Esophagus (tissue), 2 donors: Measurements from ENCODE around the gene HOXA3. TPM values are rescaled to one million over a fixed set of nuclear protein-coding genes. Genes with fewer than 3 reads are reported as not detected.

Experiments used
- H3K27ac ChIP-seq, 2 donors: one replicate each; pipeline ENCODE4 v1.5.1; 2013; ENCODE audit warnings: low read depth in 2 of 2, mild to moderate bottlenecking in 2 of 2, inconsistent platforms in 1 of 2, low read length in 1 of 2, moderate library complexity in 1 of 2
- H3K27me3 ChIP-seq, 2 donors: one replicate each; pipeline ENCODE4 v1.6.1; 2013; ENCODE audit warnings: low read length in 2 of 2, control low read depth in 1 of 2, mild to moderate bottlenecking in 1 of 2; ENCODE audit not compliant: insufficient read depth in 2 of 2, control insufficient read depth in 1 of 2
- H3K36me3 ChIP-seq, 2 donors: one replicate each; pipeline ENCODE4 v1.6.1; 2013; ENCODE audit warnings: low read length in 1 of 2; ENCODE audit not compliant: control insufficient read depth in 2 of 2, insufficient read depth in 2 of 2
- H3K4me1 ChIP-seq, 2 donors: one replicate each; pipeline ENCODE4 v1.6.1; 2013; ENCODE audit warnings: low read length in 1 of 2; ENCODE audit not compliant: control insufficient read depth in 2 of 2, insufficient read depth in 2 of 2
- H3K4me3 ChIP-seq, 2 donors: one replicate each; pipeline ENCODE4 v1.5.1; 2013; ENCODE audit warnings: low read length in 2 of 2, mild to moderate bottlenecking in 2 of 2, low read depth in 1 of 2, moderate library complexity in 1 of 2
- H3K9me3 ChIP-seq, 2 donors: one replicate each; pipeline ENCODE4 v1.6.1; 2013; ENCODE audit warnings: mild to moderate bottlenecking in 2 of 2, low read depth in 1 of 2, low read length in 1 of 2, moderate library complexity in 1 of 2; ENCODE audit not compliant: control insufficient read depth in 2 of 2, insufficient read depth in 1 of 2
- WGBS, 2 donors: extraction: QIAGEN DNeasy Blood & Tissue Kit; methylation state at CpG; one replicate each; pipeline ENCODE4 v1.1.7; 2013; 5-methylcytosine and 5-hydroxymethylcytosine counted together
- polyA plus RNA-seq, 2 donors: library from polyadenylated mRNA; stranded (reverse); fragments of 200-250 nt; gene quantifications; one replicate each; pipeline ENCODE4 v1.2.3, GENCODE V29; 2013
- donor health status: healthy with polysubstance abuse.
- donor health status: Bipolar disorder and iron deficiency.

HOXA3 gene
- polyA plus RNA-seq, 2 donors: 3.3 to 4.3 TPM

GRCh38 chr7:27172315-27172774 is 20.0 kb upstream of the HOXA3 start:
- peak overlapping the region in 1 of 2 donors; percentile 54 for H3K4me3 ChIP-seq
- peaks cover 2 to 5% of the 10 kb centered on the region in 2 donors for H3K4me1 ChIP-seq
- peaks cover 12 to 61% of the 10 kb centered on the region in 2 donors for H3K27me3 ChIP-seq
- no peaks in the 10 kb centered on the region for H3K36me3 ChIP-seq
- 9 to 13% methylated on average over 10 of the region's 10 CpGs for WGBS, 2 donors
- no peak overlapping the region for H3K27ac ChIP-seq
- peaks cover 0 to 4% of the 10 kb centered on the region in 2 donors for H3K9me3 ChIP-seq

- H3K4me3 ChIP-seq: peak overlapping the region in 1 of 2 donors; percentile 4
- no peaks in the 10 kb centered on the region for H3K36me3 ChIP-seq
- peaks cover 2 to 5% of the 10 kb centered on the region in 2 donors for H3K4me1 ChIP-seq
- no peak overlapping the region for H3K27ac ChIP-seq
- peaks cover 0 to 4% of the 10 kb centered on the region in 2 donors for H3K9me3 ChIP-seq
- peaks cover 12 to 60% of the 10 kb centered on the region in 2 donors for H3K27me3 ChIP-seq
- 9% methylated on average over 30 of the region's 30 CpGs for WGBS, 2 donors
Measured at GRCh38 chr7:27171637-27172314, 19.4 kb upstream of the HOXA3 start.

GRCh38 chr7:27171325-27171636 is 18.9 kb upstream of the HOXA3 start:
- H3K27me3 ChIP-seq: peaks cover 10 to 63% of the 10 kb centered on the region in 2 donors
- H3K27ac ChIP-seq: no peak overlapping the region
- peaks cover 2 to 5% of the 10 kb centered on the region in 2 donors for H3K4me1 ChIP-seq
- no peak overlapping the region for H3K4me3 ChIP-seq
- H3K36me3 ChIP-seq: no peaks in the 10 kb centered on the region
- peaks cover 0 to 4% of the 10 kb centered on the region in 2 donors for H3K9me3 ChIP-seq
- 5 to 11% methylated on average over 8 of the region's 8 CpGs for WGBS, 2 donors

- Histone ChIP-seq H3K9me3 (peaks cover 0 to 8% of the 10 kb centered on the region in 2 donors), H3K4me1 (peaks cover 2 to 7% of the 10 kb centered on the region in 2 donors), H3K27ac (no peak overlapping the region), H3K27me3 (peaks cover 5 to 69% of the 10 kb centered on the region in 2 donors), H3K4me3 (no peak overlapping the region), H3K36me3 (no peaks in the 10 kb centered on the region)
- 31 to 33% methylated on average over 11 of the region's 11 CpGs for WGBS, 2 donors
Measured at GRCh38 chr7:27170426-27171324, 18.3 kb upstream of the HOXA3 start.

GRCh38 chr7:27169658-27170425 is 17.5 kb upstream of the HOXA3 start:
- Histone ChIP-seq H3K27me3 (peaks cover 5 to 73% of the 10 kb centered on the region in 2 donors), H3K36me3 (no peaks in the 10 kb centered on the region), H3K4me3 (peak overlapping the region in 1 of 2 donors; percentile 35), H3K27ac (no peak overlapping the region), H3K4me1 (peaks cover 2 to 7% of the 10 kb centered on the region in 2 donors), H3K9me3 (peaks cover 0 to 12% of the 10 kb centered on the region in 2 donors)
- WGBS, 2 donors: 4 to 5% methylated on average over 42 to 46 of the region's 46 CpGs

GRCh38 chr7:27168265-27168947 is 16.0 kb upstream of the HOXA3 start:
- Histone ChIP-seq H3K27me3 (peaks cover 5 to 69% of the 10 kb centered on the region in 2 donors), H3K4me1 (peaks cover 2 to 7% of the 10 kb centered on the region in 2 donors), H3K36me3 (no peaks in the 10 kb centered on the region), H3K27ac (no peak overlapping the region), H3K4me3 (no peak overlapping the region), H3K9me3 (peaks cover 0 to 12% of the 10 kb centered on the region in 2 donors)
- WGBS, 2 donors: 30 to 56% methylated on average over 25 of the region's 25 CpGs

- Histone ChIP-seq H3K4me1 (peaks cover 2 to 4% of the 10 kb centered on the region in 2 donors), H3K36me3 (no peaks in the 10 kb centered on the region), H3K27me3 (peaks cover 5 to 65% of the 10 kb centered on the region in 2 donors), H3K4me3 (no peak overlapping the region), H3K27ac (no peak overlapping the region), H3K9me3 (peaks cover 0 to 12% of the 10 kb centered on the region in 2 donors)
- 38 to 59% methylated on average over 4 of the region's 4 CpGs for WGBS, 2 donors
Measured at GRCh38 chr7:27167916-27168264, 15.5 kb upstream of the HOXA3 start.

GRCh38 chr7:27166531-27167505 is 14.4 kb upstream of the HOXA3 start:
- H3K4me1 ChIP-seq: peaks cover 0 to 2% of the 10 kb centered on the region in 2 donors
- H3K36me3 ChIP-seq: no peaks in the 10 kb centered on the region
- no peak overlapping the region for H3K27ac ChIP-seq
- peaks cover 0 to 12% of the 10 kb centered on the region in 2 donors for H3K9me3 ChIP-seq
- 16 to 20% methylated on average over 50 of the region's 50 CpGs for WGBS, 2 donors
- H3K27me3 ChIP-seq: peaks cover 5 to 54% of the 10 kb centered on the region in 2 donors
- no peak overlapping the region for H3K4me3 ChIP-seq
